Upper lobe of left lung (tissue), 4 donors: Measurements from ENCODE around the gene U2AF1.
"Not testable (repeated sequence)": the region's sequence is repeated elsewhere in the genome, so short reads cannot be mapped to it uniquely, and the experiment has no call there.

Source experiments
- POLR2AphosphoS5 ChIP-seq, 2 donors: sonication (generic); formaldehyde crosslinking; IDR thresholded peaks; one replicate each; pipeline ENCODE4 v1.5.1; 2017; ENCODE audit warnings: antibody characterized with exemption in 2 of 2
- TF ChIP-seq, protein P1 (sequence below), 6 experiments: fragments of 450-650 bp in 4 of 6; fragments of 200-600 bp in 2 of 6; sonication (generic) in 2 of 6; IDR thresholded peaks; one replicate each; pipeline ENCODE4 v1.5.1; 2016 to 2019; ENCODE audit warnings: antibody characterized with exemption in 6 of 6

DNA sequence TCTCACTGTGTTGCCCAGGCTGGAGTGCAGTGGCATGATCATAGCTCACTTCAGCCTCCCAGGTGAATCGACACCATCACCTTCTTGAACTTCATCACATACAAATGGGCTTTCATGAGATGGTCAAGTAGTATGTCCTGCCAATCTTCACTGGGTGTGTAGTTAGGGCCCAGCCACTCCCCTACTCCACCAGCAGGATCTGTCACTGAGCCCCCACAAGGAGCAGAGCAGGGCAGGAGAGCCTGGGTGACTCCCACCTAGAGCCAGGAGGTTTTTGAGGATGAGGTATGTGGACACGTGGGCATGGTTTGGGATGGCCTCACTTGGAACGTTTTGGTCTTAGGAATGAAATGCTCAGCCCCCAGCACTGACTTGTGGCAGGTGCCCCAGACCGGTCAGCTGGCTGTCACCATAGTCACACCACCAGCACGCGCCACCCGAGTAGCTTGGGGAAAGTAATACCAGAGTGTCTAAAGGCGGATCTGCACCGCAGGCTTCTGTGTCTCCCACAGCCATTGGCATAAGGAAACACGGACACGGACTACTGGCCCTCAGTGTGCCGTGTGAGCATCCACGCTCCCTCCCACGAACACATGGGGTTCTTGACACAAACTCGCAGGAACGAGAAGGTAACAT, 15.3 kb downstream of the U2AF1 start:
- TF ChIP-seq POLR2AphosphoS5 (IDR thresholded peaks at IDR 0.05), result not testable (repeated sequence)
- TF ChIP-seq, protein P1, sequence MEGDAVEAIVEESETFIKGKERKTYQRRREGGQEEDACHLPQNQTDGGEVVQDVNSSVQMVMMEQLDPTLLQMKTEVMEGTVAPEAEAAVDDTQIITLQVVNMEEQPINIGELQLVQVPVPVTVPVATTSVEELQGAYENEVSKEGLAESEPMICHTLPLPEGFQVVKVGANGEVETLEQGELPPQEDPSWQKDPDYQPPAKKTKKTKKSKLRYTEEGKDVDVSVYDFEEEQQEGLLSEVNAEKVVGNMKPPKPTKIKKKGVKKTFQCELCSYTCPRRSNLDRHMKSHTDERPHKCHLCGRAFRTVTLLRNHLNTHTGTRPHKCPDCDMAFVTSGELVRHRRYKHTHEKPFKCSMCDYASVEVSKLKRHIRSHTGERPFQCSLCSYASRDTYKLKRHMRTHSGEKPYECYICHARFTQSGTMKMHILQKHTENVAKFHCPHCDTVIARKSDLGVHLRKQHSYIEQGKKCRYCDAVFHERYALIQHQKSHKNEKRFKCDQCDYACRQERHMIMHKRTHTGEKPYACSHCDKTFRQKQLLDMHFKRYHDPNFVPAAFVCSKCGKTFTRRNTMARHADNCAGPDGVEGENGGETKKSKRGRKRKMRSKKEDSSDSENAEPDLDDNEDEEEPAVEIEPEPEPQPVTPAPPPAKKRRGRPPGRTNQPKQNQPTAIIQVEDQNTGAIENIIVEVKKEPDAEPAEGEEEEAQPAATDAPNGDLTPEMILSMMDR (IDR thresholded peaks at IDR 0.05), result not testable (repeated sequence)
